ENCODE results near the gene ZBTB46. TPM values are rescaled to one million over a fixed set of nuclear protein-coding genes. Genes with fewer than 3 reads are reported as not detected.

Gene ZBTB46
- total RNA-seq, 1 experiment from 2014 or later = 18.9 TPM

GRCh38 chr20:63743210-63743970, 87.7 kb downstream of the ZBTB46 start (continued):
- TF ChIP-seq STAT6 (CRISPR knock-in tag; conservative IDR thresholded peaks at IDR 0.05; ENCODE audit: low read depth) (no peak), CDX4 (CRISPR knock-in tag; IDR thresholded peaks at IDR 0.05; ENCODE audit: borderline replicate concordance) (no peak), IRF2 (CRISPR knock-in tag; IDR thresholded peaks at IDR 0.05; ENCODE audit: borderline replicate concordance, low read depth) (no peak), FOXK1 (CRISPR knock-in tag; IDR thresholded peaks at IDR 0.05) (no peak), PRRX2 (CRISPR knock-in tag; IDR thresholded peaks at IDR 0.05) (no peak)

- Mint-ChIP-seq H3K4me1 (no peaks in the 10 kb centered on the region), H3K9me3 (no peaks in the 10 kb centered on the region), H3K36me3 (0 out of 2 replicates have a peak, but pooled peaks cover 3% of the 10 kb centered on the region), H3K4me3 (no peak overlapping the region), H3K27ac (no peak overlapping the region), H3K27me3 (ENCODE audit: low read depth) (no peaks in the 10 kb centered on the region)
- ChIA-PET CTCF (interaction anchor here (0.6 to 2.1 kb wide), 5 partner anchors 9 to 231 kb away, joined by 3 to 33 read pairs (median 6); partner anchors contain the start of genes ARFRP1 and ZGPAT), POLR2A (interaction anchor here (0.9 to 1.1 kb wide), 2 partner anchors 44 to 221 kb away, joined by 3 read pairs; no protein-coding TSS in a partner anchor)
- DNase-seq (ENCODE audit: low spot score) = no peak
- ATAC-seq = no peak
- no peak for TF ChIP-seq ZBTB21 (CRISPR knock-in tag; IDR thresholded peaks at IDR 0.05; ENCODE audit: borderline replicate concordance)
- no peak for TF ChIP-seq MAX (CRISPR knock-in tag; IDR thresholded peaks at IDR 0.05)
- TF ChIP-seq ATF6 (CRISPR knock-in tag; IDR thresholded peaks at IDR 0.05) = no peak
- no peak for TF ChIP-seq ATF1 (CRISPR knock-in tag; IDR thresholded peaks at IDR 0.05)
- TF ChIP-seq ZNF532 (CRISPR knock-in tag; IDR thresholded peaks at IDR 0.05; ENCODE audit: borderline replicate concordance) = no peak
- TF ChIP-seq ZNF121 (CRISPR knock-in tag; IDR thresholded peaks at IDR 0.05) = no peak
- no peak for TF ChIP-seq IRF1 (CRISPR knock-in tag; IDR thresholded peaks at IDR 0.05)
- TF ChIP-seq NFYB (CRISPR knock-in tag; conservative IDR thresholded peaks at IDR 0.05; ENCODE audit: low read depth) = no peak
- TF ChIP-seq TP53 (CRISPR knock-in tag; IDR thresholded peaks at IDR 0.05) = no peak
- no peak for TF ChIP-seq NR2C2 (CRISPR knock-in tag; IDR thresholded peaks at IDR 0.05)
- no peak for TF ChIP-seq USF2 (CRISPR knock-in tag; IDR thresholded peaks at IDR 0.05)
- no peak for TF ChIP-seq SOX15 (CRISPR knock-in tag; IDR thresholded peaks at IDR 0.05)
- TF ChIP-seq ZMAT4 (CRISPR knock-in tag; IDR thresholded peaks at IDR 0.05) = no peak
- TF ChIP-seq ETV6 (CRISPR knock-in tag; IDR thresholded peaks at IDR 0.05) = no peak
- TF ChIP-seq CREB1 (CRISPR knock-in tag; IDR thresholded peaks at IDR 0.05) = no peak
- TF ChIP-seq ZBTB43 (CRISPR knock-in tag; IDR thresholded peaks at IDR 0.05) = no peak
- no peak for TF ChIP-seq ZNF423 (CRISPR knock-in tag; IDR thresholded peaks at IDR 0.05)
These were observed 88.6 kb downstream of the ZBTB46 start for GRCh38 chr20:63742381-63743024.
